GM12892 (cell line): ENCODE measurements around the gene TPM1.

ENCODE experiments used
- POLR2A ChIP-seq: IDR thresholded peaks from 2 replicates; pipeline ENCODE4 v1.6.1; 2011; ENCODE audit warnings: low read depth, low read length, control low read depth
- POLR2AphosphoS5 ChIP-seq: IDR thresholded peaks from 2 replicates; pipeline ENCODE4 v1.6.1; 2011; ENCODE audit warnings: low read depth, low read length, control low read depth

DNA sequence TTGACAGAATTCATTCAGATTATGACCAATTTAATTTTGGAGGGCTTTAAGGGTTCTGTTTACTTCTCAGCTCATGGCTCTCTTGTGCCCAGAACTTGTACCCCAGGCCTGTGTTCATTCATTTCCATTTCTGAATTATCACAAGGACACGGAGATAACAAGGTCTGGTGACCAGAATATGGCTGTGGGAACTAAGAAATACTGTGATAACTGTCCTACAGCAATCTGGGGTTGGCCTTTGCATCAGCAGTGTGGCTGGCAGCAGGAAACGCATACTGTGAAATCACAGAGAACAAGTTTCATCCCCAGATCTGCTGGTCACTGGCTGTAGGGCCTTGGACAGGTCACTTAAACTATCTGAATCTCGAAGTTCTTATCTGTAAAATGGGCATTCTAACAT, 41.8 kb upstream of the TPM1 start:
- TF ChIP-seq POLR2AphosphoS5 = no peak
- no peak for TF ChIP-seq POLR2A
